Esophagus muscularis mucosa (tissue), 4 donors: Measurements from ENCODE around the gene FOXP3. TPM values are rescaled to one million over a fixed set of nuclear protein-coding genes. Genes with fewer than 3 reads are reported as not detected.

Experiments
- DNase-seq: peaks from one replicate; pipeline ENCODE4 v3.0.0-alpha.2; 2017; ENCODE audit errors: extremely low spot score
- H3K27ac ChIP-seq, 4 donors: fragments of 200-600 bp; sonication (generic); replicated peaks in 1 of 4; 1 replicate in 3 of 4; 2 replicates in 1 of 4; pipeline ENCODE4 v1.5.1; 2016 to 2019; ENCODE audit warnings: mild to moderate bottlenecking in 1 of 4
- H3K27me3 ChIP-seq, 4 donors: fragments of 200-600 bp; sonication (generic); one replicate each; pipeline versions ENCODE4 v1.5.1 to v1.6.0; 2016 to 2019
- H3K36me3 ChIP-seq, 4 donors: fragments of 200-600 bp; sonication (generic); one replicate each; pipeline ENCODE4 v1.5.1; 2016 to 2019
- H3K4me1 ChIP-seq, 4 donors: fragments of 200-600 bp; sonication (generic); one replicate each; pipeline ENCODE4 v1.5.1; 2016 to 2019
- H3K4me3 ChIP-seq, 4 donors: fragments of 200-600 bp; sonication (generic); 1 replicate in 2 of 4; 2 replicates in 2 of 4; pipeline ENCODE4 v1.5.1; 2016 to 2019; ENCODE audit warnings: mild to moderate bottlenecking in 4 of 4, moderate library complexity in 1 of 4
- H3K9me3 ChIP-seq, 4 donors: fragments of 200-600 bp; sonication (generic); 1 replicate in 3 of 4; 2 replicates in 1 of 4; pipeline ENCODE4 v1.5.1; 2016 to 2019
- EP300 ChIP-seq: sonication (generic); formaldehyde crosslinking; IDR thresholded peaks from one replicate; pipeline ENCODE4 v1.6.1; 2017; ENCODE audit warnings: antibody characterized with exemption
- POLR2A ChIP-seq: fragments of 450-650 bp; IDR thresholded peaks from one replicate; pipeline ENCODE4 v1.6.1; 2017; ENCODE audit warnings: antibody characterized with exemption, moderate library complexity, mild to moderate bottlenecking, low read depth
- POLR2AphosphoS5 ChIP-seq, 2 donors: sonication (generic); formaldehyde crosslinking; IDR thresholded peaks; one replicate each; pipeline ENCODE4 v1.6.1; 2017; ENCODE audit warnings: antibody characterized with exemption in 2 of 2
- WGBS: methylation state at CpG from one replicate; pipeline ENCODE4 v1.1.5; 2018; 5-methylcytosine and 5-hydroxymethylcytosine counted together
- intact Hi-C: fragments of 100-400 bp; cut with DNase I; formaldehyde crosslinking; loops from one replicate; pipeline ENCODE4 v1.15.1; 2023
- total RNA-seq, 4 donors: library from RNA; depleted of rRNA; stranded (reverse); fragments of >200 nt; gene quantifications; one replicate each; pipeline versions ENCODE4 v1.1.0 to v1.2.1, GENCODE V29; 2016
- TF ChIP-seq, protein P1 (sequence below), 3 experiments: fragments of 200-600 bp in 2 of 3; fragments of 450-650 bp in 1 of 3; sonication (generic) in 2 of 3; IDR thresholded peaks; one replicate each; pipeline ENCODE4 v1.5.1; 2017 to 2019; ENCODE audit warnings: antibody characterized with exemption in 3 of 3, mild to moderate bottlenecking in 2 of 3, moderate library complexity in 1 of 3

FOXP3 gene
- total RNA-seq, 4 donors from 2014 or later: not detected

DNA sequence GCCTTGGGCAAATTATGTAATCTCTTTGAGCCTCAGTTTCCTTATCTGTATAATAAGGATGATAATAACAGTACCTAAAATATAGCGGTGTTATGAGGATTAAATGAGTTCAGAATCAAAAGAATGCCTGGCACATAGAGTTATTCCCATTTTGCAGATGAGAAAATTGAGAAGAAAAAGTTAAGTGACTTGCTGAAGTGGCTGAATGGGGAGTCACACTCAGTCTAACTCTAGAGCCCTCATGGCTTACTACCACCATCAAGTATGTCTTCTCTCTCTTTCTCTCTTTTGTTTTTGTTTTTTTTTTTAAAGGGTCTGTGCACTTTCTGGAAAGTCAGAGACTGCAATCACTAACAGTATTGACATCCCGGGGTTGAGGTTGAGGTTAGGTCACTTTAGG is 32.0 kb downstream of the FOXP3 start:
- H3K27me3 ChIP-seq: peaks cover 0 to 24% (median 0%) of the 10 kb centered on the region in 4 donors

DNA sequence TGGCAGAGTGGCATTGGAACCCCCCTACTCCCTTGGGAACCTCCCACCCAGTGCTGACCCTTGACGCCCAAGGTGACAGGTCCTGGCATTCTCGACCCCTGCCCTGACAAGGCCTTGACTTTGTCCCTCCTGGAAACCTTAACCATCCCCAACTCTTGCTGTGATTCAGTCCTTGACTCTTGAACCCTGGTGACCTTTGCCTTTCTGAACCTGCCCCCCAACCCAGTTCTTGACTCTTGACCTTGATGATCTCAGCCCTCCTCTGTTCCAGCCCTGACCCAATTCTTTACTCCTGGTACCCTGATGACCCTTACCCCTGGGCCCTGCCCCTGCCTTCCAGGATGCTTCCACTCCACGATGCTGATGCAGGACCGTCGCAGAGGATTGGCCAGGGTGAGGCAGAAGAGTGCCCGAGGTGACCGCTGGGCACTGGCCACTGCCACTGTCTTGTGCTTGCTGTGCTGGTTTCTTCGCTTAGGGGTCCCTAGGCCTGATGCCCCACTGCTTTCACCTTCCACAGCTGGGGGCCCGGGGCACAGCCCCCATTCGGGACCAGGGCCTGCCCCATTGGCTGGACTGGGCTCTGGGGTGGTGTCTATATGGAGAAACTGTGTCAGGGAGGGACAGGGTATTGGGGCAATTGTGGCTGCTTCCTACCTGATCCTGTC is 33.0 kb downstream of the FOXP3 start:
- intact Hi-C loops: no loop called here
- no peak for DNase-seq
- H3K9me3 ChIP-seq: no peaks in the 10 kb centered on the region
- peaks cover 0 to 14% (median 11%) of the 10 kb centered on the region in 4 donors for H3K4me1 ChIP-seq
- no peak overlapping the region for H3K27ac ChIP-seq
- no peaks in the 10 kb centered on the region for H3K36me3 ChIP-seq
- TF ChIP-seq EP300 (no peak), POLR2A (no peak), POLR2AphosphoS5 (IDR thresholded peaks at IDR 0.05) (no peak)
- TF ChIP-seq, protein P1, sequence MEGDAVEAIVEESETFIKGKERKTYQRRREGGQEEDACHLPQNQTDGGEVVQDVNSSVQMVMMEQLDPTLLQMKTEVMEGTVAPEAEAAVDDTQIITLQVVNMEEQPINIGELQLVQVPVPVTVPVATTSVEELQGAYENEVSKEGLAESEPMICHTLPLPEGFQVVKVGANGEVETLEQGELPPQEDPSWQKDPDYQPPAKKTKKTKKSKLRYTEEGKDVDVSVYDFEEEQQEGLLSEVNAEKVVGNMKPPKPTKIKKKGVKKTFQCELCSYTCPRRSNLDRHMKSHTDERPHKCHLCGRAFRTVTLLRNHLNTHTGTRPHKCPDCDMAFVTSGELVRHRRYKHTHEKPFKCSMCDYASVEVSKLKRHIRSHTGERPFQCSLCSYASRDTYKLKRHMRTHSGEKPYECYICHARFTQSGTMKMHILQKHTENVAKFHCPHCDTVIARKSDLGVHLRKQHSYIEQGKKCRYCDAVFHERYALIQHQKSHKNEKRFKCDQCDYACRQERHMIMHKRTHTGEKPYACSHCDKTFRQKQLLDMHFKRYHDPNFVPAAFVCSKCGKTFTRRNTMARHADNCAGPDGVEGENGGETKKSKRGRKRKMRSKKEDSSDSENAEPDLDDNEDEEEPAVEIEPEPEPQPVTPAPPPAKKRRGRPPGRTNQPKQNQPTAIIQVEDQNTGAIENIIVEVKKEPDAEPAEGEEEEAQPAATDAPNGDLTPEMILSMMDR (IDR thresholded peaks at IDR 0.05): no peak
- peaks cover 0 to 24% (median 0%) of the 10 kb centered on the region in 4 donors for H3K27me3 ChIP-seq
- no peak overlapping the region for H3K4me3 ChIP-seq
- 91% methylated on average over 10 of the region's 10 CpGs for WGBS

More for the DNA sequence above, 32.0 kb downstream of the FOXP3 start:
- Histone ChIP-seq H3K9me3 (no peaks in the 10 kb centered on the region), H3K4me1 (peaks cover 0 to 22% (median 18%) of the 10 kb centered on the region in 4 donors), H3K27ac (no peak overlapping the region), H3K36me3 (no peaks in the 10 kb centered on the region), H3K4me3 (no peak overlapping the region)
- TF ChIP-seq POLR2A (no peak), EP300 (no peak), POLR2AphosphoS5 (IDR thresholded peaks at IDR 0.05) (no peak)
- TF ChIP-seq, protein P1 (IDR thresholded peaks at IDR 0.05): no peak
- intact Hi-C loops: no loop called here
- WGBS: 65% methylated on average over 2 of the region's 2 CpGs
- DNase-seq: no peak

DNA sequence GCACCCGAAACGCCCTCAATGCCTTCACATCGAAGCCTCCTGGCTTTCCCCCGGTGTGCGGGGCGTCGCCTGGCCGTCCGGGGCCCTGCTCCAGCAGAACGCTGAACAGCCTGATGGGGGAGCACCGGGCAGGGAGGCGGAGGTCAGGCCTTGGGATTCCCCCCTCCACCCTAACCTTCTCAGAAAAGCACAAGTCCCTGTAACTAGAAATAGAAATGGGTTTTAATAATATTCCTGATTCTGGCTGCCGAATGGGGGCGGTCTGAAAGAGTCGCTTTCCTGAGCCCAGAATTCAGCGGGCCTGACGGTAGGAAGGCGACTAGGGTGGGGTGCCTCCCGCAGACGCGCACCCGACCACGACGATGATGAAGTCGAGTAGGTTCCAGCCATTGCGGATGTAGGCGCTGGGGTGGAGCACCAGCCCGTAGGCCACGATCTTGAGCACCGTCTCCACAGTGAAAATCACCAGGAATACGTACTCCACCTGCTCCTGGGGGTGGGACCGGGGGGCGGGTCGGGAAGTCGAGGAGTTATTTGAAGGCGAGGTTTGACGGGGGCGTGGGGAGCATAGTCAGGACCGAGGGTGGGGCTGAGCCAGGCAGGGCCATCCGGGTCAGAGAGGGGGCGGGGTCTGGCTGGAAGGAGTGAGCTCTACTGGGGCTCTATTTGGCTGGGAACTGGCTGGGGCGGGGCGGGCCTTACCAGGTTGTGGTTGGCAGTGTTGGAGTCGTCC is 33.8 kb downstream of the FOXP3 start:
- H3K27ac ChIP-seq: peak overlapping the region in 2 of 4 donors; percentile 23 to 36
- TF ChIP-seq POLR2A (no peak), POLR2AphosphoS5 (IDR thresholded peaks at IDR 0.05) (no peak), EP300 (no peak)
- TF ChIP-seq, protein P1 (IDR thresholded peaks at IDR 0.05): no peak
- peaks cover 0 to 24% (median 1%) of the 10 kb centered on the region in 4 donors for H3K27me3 ChIP-seq
- WGBS: 67% methylated on average over 39 of the region's 44 CpGs
- H3K4me3 ChIP-seq: peak overlapping the region; percentile 34 to 47 (median 35)
- no peaks in the 10 kb centered on the region for H3K36me3 ChIP-seq
- DNase-seq: no peak
- intact Hi-C loops: no loop called here
- H3K9me3 ChIP-seq: no peaks in the 10 kb centered on the region
- H3K4me1 ChIP-seq: peaks cover 0 to 8% (median 4%) of the 10 kb centered on the region in 4 donors

DNA sequence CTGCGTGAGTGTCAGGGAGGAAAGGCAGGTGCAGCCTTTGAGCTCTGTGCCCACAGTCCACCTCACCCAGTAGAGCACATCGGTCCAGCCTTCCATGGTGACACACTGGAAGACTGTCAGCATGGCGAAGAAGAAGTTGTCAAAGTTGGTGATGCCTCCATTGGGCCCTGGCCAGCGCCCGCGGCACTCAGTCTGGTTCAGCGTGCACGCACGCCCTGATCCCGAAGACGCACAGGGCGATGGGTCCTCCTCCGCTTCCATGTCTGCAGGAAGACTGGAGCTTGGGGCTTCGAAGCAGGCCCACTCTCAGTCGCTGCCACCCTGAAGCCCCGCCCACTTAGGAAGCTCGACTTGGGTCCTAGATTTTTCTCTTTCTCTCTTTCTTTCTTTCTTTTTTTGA is 36.3 kb downstream of the FOXP3 start:
- 90% methylated on average over 15 of the region's 17 CpGs for WGBS
- Histone ChIP-seq H3K4me1 (peaks cover 0 to 8% (median 4%) of the 10 kb centered on the region in 4 donors), H3K27me3 (peaks cover 0 to 18% (median 3%) of the 10 kb centered on the region in 4 donors), H3K4me3 (no peak overlapping the region), H3K9me3 (no peaks in the 10 kb centered on the region), H3K27ac (no peak overlapping the region), H3K36me3 (no peaks in the 10 kb centered on the region)
- TF ChIP-seq, protein P1 (IDR thresholded peaks at IDR 0.05): no peak
- no peak for DNase-seq
- intact Hi-C loops: no loop called here
